ENCODE data around the gene TIGD3. TPM values are rescaled to one million over a fixed set of nuclear protein-coding genes. Genes with fewer than 3 reads are reported as not detected.

TIGD3 gene
- total and polyA plus RNA-seq, 4 donors, result 0.08 to 0.33 (median 0.17) TPM; not detected in 1

DNA sequence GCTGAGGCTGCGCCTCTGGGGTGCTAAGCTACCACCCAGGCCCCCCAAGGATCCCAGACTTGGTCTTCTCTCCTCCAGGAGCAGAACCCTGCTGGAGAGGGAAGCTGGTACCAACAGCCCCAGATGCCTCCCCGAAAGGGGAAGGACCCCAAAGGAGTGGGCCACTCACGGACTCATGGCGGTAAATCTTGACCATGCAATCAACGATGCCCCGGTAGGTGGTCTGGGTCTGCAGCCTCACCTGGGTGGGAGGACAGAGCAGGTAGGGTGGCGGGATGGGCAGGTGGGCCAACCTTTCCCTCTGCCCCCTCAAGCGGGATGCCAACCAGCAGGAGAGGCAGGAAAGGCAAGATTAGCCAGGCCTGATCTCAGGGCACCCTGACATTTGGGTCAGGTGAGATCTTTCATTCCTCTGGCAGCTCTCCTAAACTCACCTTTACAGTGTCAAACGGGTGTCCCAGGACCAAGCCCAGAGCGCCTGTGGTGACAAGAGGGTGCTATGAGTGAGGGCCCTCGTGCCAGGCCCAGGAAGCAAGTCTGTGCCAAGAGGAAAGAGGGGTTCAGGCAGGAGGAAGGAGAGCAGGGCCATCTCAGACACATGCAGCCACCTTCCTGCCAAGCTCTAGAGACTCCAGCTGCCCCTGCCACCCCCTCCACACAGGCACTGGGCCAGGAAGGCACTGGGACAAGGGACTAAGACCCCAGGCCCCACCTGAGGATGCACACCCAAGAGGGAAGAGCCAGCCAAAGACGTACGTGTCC lies 25.3 kb downstream of the TIGD3 start:
- 92% methylated on average over 13 of the region's 13 CpGs for WGBS
- Histone ChIP-seq H3K4me3 (ENCODE audit: low read depth in 1 of 3, low read length in 3 of 3) (no peak overlapping the region), H3K27me3 (ENCODE audit: control insufficient read depth in 4 of 4, insufficient read depth in 4 of 4, low read length in 3 of 4) (no peaks in the 10 kb centered on the region), H3K4me1 (ENCODE audit: control insufficient read depth in 4 of 4, insufficient read depth in 4 of 4, low read length in 3 of 4) (peaks cover 7 to 24% (median 16%) of the 10 kb centered on the region in 4 donors), H3K27ac (ENCODE audit: low read depth in 1 of 2, low read length in 2 of 2) (no peak overlapping the region), H3K9ac (ENCODE audit: low read depth in 1 of 2, low read length in 2 of 2) (no peak overlapping the region), H3K9me3 (ENCODE audit: control insufficient read depth in 4 of 4, low read length in 3 of 4) (no peaks in the 10 kb centered on the region), H3K36me3 (ENCODE audit: control insufficient read depth in 4 of 4, insufficient read depth in 3 of 4, low read depth in 1 of 4, low read length in 3 of 4) (no peaks in the 10 kb centered on the region)
- DNase-seq (ENCODE audit: low spot score), result no peak
- TF ChIP-seq, protein P1, sequence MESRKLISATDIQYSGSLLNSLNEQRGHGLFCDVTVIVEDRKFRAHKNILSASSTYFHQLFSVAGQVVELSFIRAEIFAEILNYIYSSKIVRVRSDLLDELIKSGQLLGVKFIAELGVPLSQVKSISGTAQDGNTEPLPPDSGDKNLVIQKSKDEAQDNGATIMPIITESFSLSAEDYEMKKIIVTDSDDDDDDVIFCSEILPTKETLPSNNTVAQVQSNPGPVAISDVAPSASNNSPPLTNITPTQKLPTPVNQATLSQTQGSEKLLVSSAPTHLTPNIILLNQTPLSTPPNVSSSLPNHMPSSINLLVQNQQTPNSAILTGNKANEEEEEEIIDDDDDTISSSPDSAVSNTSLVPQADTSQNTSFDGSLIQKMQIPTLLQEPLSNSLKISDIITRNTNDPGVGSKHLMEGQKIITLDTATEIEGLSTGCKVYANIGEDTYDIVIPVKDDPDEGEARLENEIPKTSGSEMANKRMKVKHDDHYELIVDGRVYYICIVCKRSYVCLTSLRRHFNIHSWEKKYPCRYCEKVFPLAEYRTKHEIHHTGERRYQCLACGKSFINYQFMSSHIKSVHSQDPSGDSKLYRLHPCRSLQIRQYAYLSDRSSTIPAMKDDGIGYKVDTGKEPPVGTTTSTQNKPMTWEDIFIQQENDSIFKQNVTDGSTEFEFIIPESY (IDR thresholded peaks at IDR 0.05), result no peak
- TF ChIP-seq TAF1 (conservative IDR thresholded peaks at IDR 0.05) (no peak), HNF4A (conservative IDR thresholded peaks at IDR 0.05) (no peak)

DNA sequence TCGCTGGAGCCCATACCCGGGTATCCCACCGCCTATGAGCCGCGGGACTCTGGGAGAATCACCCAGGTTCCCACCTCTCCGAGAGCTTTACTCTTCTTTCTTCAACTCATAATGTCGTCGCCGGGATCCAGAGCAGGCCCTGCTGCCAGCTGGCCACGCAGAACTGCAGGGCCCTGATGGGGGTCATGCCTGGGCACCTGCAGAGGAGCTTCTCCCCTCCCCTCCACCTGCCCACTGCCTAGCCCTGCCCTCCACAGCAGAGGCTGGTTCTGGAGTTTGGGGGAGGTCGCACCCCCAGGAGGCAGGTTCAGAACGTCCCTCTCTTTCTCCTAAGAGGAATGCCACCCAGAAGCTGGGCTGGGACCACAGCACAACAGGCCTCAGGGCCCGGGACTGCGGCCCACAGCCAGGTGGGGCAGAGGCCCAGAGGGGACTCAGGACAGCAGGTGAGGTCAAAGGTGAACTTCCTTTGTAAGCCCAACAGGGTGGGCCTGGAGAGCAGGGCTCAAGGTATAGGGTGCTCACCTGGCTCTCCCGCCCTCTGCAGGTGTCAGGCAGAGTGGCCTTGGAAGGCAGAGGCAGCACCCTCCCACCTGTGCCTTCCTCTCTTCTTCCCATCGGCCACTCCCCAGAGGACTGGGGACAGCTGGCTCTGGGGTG lies 26.0 kb downstream of the TIGD3 start:
- H3K27me3 ChIP-seq (ENCODE audit: control insufficient read depth in 4 of 4, insufficient read depth in 4 of 4, low read length in 3 of 4), result no peaks in the 10 kb centered on the region
- no peak for DNase-seq (ENCODE audit: low spot score)
- TF ChIP-seq SP1 (IDR thresholded peaks at IDR 0.05) (no peak), GABPA (IDR thresholded peaks at IDR 0.05 in 1 of 2, conservative IDR thresholded peaks at IDR 0.05 in 1 of 2) (no peak), NR2F2 (IDR thresholded peaks at IDR 0.05) (no peak), FOXA2 (IDR thresholded peaks at IDR 0.05) (no peak)
- TF ChIP-seq, protein P1 (IDR thresholded peaks at IDR 0.05), result no peak
- H3K36me3 ChIP-seq (ENCODE audit: control insufficient read depth in 4 of 4, insufficient read depth in 3 of 4, low read depth in 1 of 4, low read length in 3 of 4), result no peaks in the 10 kb centered on the region
- H3K4me3 ChIP-seq (ENCODE audit: low read depth in 1 of 3, low read length in 3 of 3), result no peak overlapping the region
- H3K27ac ChIP-seq (ENCODE audit: low read depth in 1 of 2, low read length in 2 of 2), result no peak overlapping the region
- H3K4me1 ChIP-seq (ENCODE audit: control insufficient read depth in 4 of 4, insufficient read depth in 4 of 4, low read length in 3 of 4), result peaks cover 7 to 24% (median 16%) of the 10 kb centered on the region in 4 donors
- no peaks in the 10 kb centered on the region for H3K9me3 ChIP-seq (ENCODE audit: control insufficient read depth in 4 of 4, low read length in 3 of 4)
- WGBS, result 90% methylated on average over 16 of the region's 16 CpGs
- H3K9ac ChIP-seq (ENCODE audit: low read depth in 1 of 2, low read length in 2 of 2), result no peak overlapping the region

DNA sequence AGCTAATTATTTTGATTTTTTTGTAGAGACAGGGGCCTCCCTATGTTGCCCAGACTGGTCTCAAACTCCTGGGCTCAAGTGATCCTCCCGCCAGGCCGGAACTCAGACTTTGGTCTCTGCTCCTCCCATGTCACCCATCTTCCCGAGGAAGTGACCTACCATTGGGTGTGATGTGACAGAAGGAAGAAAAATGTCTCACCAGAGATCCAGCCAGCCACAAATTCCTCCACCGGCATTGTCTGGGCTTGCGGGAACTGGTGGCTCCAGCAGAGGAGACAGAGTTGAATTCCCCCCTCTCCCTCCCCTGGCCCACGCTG lies 27.1 kb downstream of the TIGD3 start:
- Histone ChIP-seq H3K9me3 (ENCODE audit: control insufficient read depth in 4 of 4, low read length in 3 of 4) (no peaks in the 10 kb centered on the region), H3K36me3 (ENCODE audit: control insufficient read depth in 4 of 4, insufficient read depth in 3 of 4, low read depth in 1 of 4, low read length in 3 of 4) (no peaks in the 10 kb centered on the region), H3K4me3 (ENCODE audit: low read depth in 1 of 3, low read length in 3 of 3) (peak overlapping the region; percentile 36 to 71 (median 56)), H3K9ac (ENCODE audit: low read depth in 1 of 2, low read length in 2 of 2) (peak overlapping the region; percentile 48 to 89), H3K27ac (ENCODE audit: low read depth in 1 of 2, low read length in 2 of 2) (peak overlapping the region; percentile 98 to 100), H3K27me3 (ENCODE audit: control insufficient read depth in 4 of 4, insufficient read depth in 4 of 4, low read length in 3 of 4) (no peaks in the 10 kb centered on the region), H3K4me1 (ENCODE audit: control insufficient read depth in 4 of 4, insufficient read depth in 4 of 4, low read length in 3 of 4) (peaks cover 7 to 29% (median 18%) of the 10 kb centered on the region in 4 donors)
- WGBS, result 2% methylated on average over 6 of the region's 6 CpGs
- no peak for DNase-seq (ENCODE audit: low spot score)
- TF ChIP-seq GABPA (IDR thresholded peaks at IDR 0.05 in 1 of 2, conservative IDR thresholded peaks at IDR 0.05 in 1 of 2) (peak in 1 of 2 donors; percentile 45), FOXA1 (IDR thresholded peaks at IDR 0.05) (no peak), YY1 (IDR thresholded peaks at IDR 0.05) (peak; percentile 69), RAD21 (IDR thresholded peaks at IDR 0.05) (no peak), JUND (IDR thresholded peaks at IDR 0.05) (no peak), EGR1 (IDR thresholded peaks at IDR 0.05; ENCODE audit: low read depth in 2 of 2) (no peak), SP1 (IDR thresholded peaks at IDR 0.05) (no peak), NR2F2 (IDR thresholded peaks at IDR 0.05) (no peak)
- TF ChIP-seq, protein P2, sequence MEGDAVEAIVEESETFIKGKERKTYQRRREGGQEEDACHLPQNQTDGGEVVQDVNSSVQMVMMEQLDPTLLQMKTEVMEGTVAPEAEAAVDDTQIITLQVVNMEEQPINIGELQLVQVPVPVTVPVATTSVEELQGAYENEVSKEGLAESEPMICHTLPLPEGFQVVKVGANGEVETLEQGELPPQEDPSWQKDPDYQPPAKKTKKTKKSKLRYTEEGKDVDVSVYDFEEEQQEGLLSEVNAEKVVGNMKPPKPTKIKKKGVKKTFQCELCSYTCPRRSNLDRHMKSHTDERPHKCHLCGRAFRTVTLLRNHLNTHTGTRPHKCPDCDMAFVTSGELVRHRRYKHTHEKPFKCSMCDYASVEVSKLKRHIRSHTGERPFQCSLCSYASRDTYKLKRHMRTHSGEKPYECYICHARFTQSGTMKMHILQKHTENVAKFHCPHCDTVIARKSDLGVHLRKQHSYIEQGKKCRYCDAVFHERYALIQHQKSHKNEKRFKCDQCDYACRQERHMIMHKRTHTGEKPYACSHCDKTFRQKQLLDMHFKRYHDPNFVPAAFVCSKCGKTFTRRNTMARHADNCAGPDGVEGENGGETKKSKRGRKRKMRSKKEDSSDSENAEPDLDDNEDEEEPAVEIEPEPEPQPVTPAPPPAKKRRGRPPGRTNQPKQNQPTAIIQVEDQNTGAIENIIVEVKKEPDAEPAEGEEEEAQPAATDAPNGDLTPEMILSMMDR (IDR thresholded peaks at IDR 0.05; ENCODE audit: low read depth, low read length, missing input control), result no peak
- TF ChIP-seq, protein P1 (IDR thresholded peaks at IDR 0.05), result no peak
- TF ChIP-seq, protein P3, sequence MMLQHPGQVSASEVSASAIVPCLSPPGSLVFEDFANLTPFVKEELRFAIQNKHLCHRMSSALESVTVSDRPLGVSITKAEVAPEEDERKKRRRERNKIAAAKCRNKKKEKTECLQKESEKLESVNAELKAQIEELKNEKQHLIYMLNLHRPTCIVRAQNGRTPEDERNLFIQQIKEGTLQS (IDR thresholded peaks at IDR 0.05), result no peak

Data from liver (tissue), 9 donors.